ENCODE measurements around the gene ALDH1A3. TPM values are rescaled to one million over a fixed set of nuclear protein-coding genes. Genes with fewer than 3 reads are reported as not detected.

ALDH1A3 gene
- total and polyA plus RNA-seq, 2 experiments from 2014 or later: 4.0 to 19.8 TPM

DNA sequence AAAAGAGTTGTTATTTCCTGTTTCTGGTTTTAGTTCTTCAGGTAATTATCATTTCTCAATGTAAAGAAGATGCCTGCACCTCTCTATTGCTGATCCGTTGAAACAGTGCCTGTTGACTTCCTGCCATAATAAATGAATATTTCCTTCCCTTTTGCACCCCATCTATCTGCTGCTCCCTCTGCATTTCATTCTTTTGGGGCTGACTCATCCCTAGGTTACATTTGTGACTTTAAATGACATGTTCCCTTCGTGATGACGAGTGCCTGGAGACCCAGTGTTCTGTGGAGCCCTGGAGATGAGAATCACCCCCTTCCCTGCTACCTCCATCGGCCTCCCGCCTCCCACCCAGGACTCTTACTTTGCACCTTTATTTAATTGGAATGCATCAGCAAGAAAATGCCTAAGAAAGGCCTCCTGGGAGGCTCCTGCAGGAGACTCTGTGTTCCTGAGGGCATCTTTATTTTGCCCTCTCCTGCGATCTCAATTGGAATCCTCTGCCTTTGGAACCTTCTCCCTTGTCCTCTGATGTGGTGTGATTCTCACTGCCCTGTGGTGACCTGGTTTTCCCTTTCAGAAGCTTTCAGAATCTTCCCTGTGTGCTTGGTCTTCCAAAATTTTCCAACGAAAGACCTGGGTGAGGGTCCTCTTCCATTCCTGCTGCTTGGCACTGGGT lies 53.2 kb downstream of the ALDH1A3 start (continued):
- TF ChIP-seq, protein P1, sequence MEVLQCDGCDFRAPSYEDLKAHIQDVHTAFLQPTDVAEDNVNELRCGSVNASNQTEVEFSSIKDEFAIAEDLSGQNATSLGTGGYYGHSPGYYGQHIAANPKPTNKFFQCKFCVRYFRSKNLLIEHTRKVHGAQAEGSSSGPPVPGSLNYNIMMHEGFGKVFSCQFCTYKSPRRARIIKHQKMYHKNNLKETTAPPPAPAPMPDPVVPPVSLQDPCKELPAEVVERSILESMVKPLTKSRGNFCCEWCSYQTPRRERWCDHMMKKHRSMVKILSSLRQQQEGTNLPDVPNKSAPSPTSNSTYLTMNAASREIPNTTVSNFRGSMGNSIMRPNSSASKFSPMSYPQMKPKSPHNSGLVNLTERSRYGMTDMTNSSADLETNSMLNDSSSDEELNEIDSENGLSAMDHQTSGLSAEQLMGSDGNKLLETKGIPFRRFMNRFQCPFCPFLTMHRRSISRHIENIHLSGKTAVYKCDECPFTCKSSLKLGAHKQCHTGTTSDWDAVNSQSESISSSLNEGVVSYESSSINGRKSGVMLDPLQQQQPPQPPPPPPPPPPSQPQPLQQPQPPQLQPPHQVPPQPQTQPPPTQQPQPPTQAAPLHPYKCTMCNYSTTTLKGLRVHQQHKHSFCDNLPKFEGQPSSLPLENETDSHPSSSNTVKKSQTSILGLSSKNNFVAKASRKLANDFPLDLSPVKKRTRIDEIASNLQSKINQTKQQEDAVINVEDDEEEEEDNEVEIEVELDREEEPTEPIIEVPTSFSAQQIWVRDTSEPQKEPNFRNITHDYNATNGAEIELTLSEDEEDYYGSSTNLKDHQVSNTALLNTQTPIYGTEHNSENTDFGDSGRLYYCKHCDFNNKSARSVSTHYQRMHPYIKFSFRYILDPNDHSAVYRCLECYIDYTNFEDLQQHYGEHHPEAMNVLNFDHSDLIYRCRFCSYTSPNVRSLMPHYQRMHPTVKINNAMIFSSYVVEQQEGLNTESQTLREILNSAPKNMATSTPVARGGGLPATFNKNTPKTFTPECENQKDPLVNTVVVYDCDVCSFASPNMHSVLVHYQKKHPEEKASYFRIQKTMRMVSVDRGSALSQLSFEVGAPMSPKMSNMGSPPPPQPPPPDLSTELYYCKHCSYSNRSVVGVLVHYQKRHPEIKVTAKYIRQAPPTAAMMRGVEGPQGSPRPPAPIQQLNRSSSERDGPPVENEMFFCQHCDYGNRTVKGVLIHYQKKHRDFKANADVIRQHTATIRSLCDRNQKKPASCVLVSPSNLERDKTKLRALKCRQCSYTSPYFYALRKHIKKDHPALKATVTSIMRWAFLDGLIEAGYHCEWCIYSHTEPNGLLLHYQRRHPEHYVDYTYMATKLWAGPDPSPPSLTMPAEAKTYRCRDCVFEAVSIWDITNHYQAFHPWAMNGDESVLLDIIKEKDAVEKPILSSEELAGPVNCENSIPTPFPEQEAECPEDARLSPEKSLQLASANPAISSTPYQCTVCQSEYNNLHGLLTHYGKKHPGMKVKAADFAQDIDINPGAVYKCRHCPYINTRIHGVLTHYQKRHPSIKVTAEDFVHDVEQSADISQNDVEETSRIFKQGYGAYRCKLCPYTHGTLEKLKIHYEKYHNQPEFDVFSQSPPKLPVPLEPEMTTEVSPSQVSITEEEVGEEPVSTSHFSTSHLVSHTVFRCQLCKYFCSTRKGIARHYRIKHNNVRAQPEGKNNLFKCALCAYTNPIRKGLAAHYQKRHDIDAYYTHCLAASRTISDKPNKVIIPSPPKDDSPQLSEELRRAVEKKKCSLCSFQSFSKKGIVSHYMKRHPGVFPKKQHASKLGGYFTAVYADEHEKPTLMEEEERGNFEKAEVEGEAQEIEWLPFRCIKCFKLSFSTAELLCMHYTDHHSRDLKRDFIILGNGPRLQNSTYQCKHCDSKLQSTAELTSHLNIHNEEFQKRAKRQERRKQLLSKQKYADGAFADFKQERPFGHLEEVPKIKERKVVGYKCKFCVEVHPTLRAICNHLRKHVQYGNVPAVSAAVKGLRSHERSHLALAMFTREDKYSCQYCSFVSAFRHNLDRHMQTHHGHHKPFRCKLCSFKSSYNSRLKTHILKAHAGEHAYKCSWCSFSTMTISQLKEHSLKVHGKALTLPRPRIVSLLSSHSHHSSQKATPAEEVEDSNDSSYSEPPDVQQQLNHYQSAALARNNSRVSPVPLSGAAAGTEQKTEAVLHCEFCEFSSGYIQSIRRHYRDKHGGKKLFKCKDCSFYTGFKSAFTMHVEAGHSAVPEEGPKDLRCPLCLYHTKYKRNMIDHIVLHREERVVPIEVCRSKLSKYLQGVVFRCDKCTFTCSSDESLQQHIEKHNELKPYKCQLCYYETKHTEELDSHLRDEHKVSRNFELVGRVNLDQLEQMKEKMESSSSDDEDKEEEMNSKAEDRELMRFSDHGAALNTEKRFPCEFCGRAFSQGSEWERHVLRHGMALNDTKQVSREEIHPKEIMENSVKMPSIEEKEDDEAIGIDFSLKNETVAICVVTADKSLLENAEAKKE (CRISPR knock-in tag; IDR thresholded peaks at IDR 0.05): peak; percentile 88
- TF ChIP-seq, protein P2, sequence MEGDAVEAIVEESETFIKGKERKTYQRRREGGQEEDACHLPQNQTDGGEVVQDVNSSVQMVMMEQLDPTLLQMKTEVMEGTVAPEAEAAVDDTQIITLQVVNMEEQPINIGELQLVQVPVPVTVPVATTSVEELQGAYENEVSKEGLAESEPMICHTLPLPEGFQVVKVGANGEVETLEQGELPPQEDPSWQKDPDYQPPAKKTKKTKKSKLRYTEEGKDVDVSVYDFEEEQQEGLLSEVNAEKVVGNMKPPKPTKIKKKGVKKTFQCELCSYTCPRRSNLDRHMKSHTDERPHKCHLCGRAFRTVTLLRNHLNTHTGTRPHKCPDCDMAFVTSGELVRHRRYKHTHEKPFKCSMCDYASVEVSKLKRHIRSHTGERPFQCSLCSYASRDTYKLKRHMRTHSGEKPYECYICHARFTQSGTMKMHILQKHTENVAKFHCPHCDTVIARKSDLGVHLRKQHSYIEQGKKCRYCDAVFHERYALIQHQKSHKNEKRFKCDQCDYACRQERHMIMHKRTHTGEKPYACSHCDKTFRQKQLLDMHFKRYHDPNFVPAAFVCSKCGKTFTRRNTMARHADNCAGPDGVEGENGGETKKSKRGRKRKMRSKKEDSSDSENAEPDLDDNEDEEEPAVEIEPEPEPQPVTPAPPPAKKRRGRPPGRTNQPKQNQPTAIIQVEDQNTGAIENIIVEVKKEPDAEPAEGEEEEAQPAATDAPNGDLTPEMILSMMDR (conservative IDR thresholded peaks at IDR 0.05; ENCODE audit: low read depth in 2 of 2): no peak

DNA sequence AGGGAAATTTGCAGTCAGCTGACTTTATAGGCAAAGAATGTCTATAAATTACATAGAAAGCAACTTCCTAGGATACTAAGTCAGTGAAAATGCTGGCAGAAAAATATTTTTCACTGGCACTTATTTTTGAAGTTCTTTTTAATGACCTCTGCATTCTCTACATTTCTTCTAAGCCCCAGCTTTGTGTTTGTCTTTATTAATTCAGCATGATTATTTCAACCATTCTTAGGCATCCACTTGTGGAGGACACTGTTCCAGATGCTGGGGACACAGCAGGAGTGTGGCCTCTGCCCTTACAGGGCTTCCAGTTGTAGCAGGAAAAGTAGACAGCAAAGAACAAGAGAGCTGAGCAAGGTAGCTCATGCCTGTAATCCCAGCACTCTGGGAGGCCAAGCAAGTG lies 54.5 kb downstream of the ALDH1A3 start:
- no peak overlapping the region for H3K4me3 ChIP-seq
- Mint-ChIP-seq H3K36me3 (ENCODE audit: low read depth) (no peaks in the 10 kb centered on the region), H3K4me1 (peaks cover 23% of the 10 kb centered on the region), H3K27ac (no peak overlapping the region), H3K27me3 (ENCODE audit: insufficient read depth, low read depth, poor library complexity) (no peaks in the 10 kb centered on the region), H3K4me3 (no peak overlapping the region), H3K9me3 (no peaks in the 10 kb centered on the region)
- no peaks in the 10 kb centered on the region for H3K79me2 ChIP-seq (replicated peaks; ENCODE audit: insufficient read depth)
- no peaks in the 10 kb centered on the region for H3K36me3 ChIP-seq (ENCODE audit: insufficient read depth)
- H3K9me2 ChIP-seq (ENCODE audit: insufficient read depth): no peaks in the 10 kb centered on the region; the same call in 1 of the 2 replicates
- DNase-seq (ENCODE audit: low spot score) (no peak), ATAC-seq (no peak)
- H4K20me1 ChIP-seq (replicated peaks; ENCODE audit: insufficient read depth): no peaks in the 10 kb centered on the region
- no peak overlapping the region for H2AFZ ChIP-seq
- H3K27me3 ChIP-seq (ENCODE audit: insufficient read depth): no peaks in the 10 kb centered on the region
- no peak overlapping the region for H3K27ac ChIP-seq (ENCODE audit: low read depth)
- no peaks in the 10 kb centered on the region for H3F3A ChIP-seq (replicated peaks; ENCODE audit: low read depth)
- H3K4me1 ChIP-seq (ENCODE audit: insufficient read depth): peaks cover 14% of the 10 kb centered on the region
- no peak overlapping the region for H3K4me2 ChIP-seq
- no peak for TF ChIP-seq EZH2 (IDR thresholded peaks at IDR 0.05; ENCODE audit: low read depth, unreplicated experiment)
- TF ChIP-seq, protein P3, sequence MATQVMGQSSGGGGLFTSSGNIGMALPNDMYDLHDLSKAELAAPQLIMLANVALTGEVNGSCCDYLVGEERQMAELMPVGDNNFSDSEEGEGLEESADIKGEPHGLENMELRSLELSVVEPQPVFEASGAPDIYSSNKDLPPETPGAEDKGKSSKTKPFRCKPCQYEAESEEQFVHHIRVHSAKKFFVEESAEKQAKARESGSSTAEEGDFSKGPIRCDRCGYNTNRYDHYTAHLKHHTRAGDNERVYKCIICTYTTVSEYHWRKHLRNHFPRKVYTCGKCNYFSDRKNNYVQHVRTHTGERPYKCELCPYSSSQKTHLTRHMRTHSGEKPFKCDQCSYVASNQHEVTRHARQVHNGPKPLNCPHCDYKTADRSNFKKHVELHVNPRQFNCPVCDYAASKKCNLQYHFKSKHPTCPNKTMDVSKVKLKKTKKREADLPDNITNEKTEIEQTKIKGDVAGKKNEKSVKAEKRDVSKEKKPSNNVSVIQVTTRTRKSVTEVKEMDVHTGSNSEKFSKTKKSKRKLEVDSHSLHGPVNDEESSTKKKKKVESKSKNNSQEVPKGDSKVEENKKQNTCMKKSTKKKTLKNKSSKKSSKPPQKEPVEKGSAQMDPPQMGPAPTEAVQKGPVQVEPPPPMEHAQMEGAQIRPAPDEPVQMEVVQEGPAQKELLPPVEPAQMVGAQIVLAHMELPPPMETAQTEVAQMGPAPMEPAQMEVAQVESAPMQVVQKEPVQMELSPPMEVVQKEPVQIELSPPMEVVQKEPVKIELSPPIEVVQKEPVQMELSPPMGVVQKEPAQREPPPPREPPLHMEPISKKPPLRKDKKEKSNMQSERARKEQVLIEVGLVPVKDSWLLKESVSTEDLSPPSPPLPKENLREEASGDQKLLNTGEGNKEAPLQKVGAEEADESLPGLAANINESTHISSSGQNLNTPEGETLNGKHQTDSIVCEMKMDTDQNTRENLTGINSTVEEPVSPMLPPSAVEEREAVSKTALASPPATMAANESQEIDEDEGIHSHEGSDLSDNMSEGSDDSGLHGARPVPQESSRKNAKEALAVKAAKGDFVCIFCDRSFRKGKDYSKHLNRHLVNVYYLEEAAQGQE (IDR thresholded peaks at IDR 0.05; ENCODE audit: unreplicated experiment): no peak
- TF ChIP-seq POLR2AphosphoS5 (IDR thresholded peaks at IDR 0.05; ENCODE audit: low read depth): no peak
- no peak for TF ChIP-seq STAT1 (IDR thresholded peaks at IDR 0.05; ENCODE audit: unreplicated experiment)
- TF ChIP-seq EZH2phosphoT487 (IDR thresholded peaks at IDR 0.05; ENCODE audit: unreplicated experiment): no peak
- TF ChIP-seq NANOG (IDR thresholded peaks at IDR 0.05; ENCODE audit: borderline replicate concordance): no peak
- no peak for TF ChIP-seq JUNB (IDR thresholded peaks at IDR 0.05; ENCODE audit: unreplicated experiment)
- TF ChIP-seq ZNF114 (CRISPR knock-in tag; IDR thresholded peaks at IDR 0.05): no peak
- no peak for TF ChIP-seq ZNF331 (CRISPR knock-in tag; IDR thresholded peaks at IDR 0.05; ENCODE audit: low read depth)
- TF ChIP-seq, protein P2 (conservative IDR thresholded peaks at IDR 0.05; ENCODE audit: low read depth in 2 of 2): no peak
